COR-L47 (cell line): ENCODE results near the gene STK11.

Experiments used
- DNase-seq: peaks from one replicate; lab custom pipeline; 2025; lab: John Stamatoyannopoulos, UW

The STK11 gene

GRCh38 chr19:1262623-1263123 is 57.1 kb downstream of the STK11 start:
- DNase-seq: no peak

GRCh38 chr19:1263188-1263587 is 57.6 kb downstream of the STK11 start:
- DNase-seq: no peak

GRCh38 chr19:1264801-1265614 is 59.4 kb downstream of the STK11 start:
- no peak for DNase-seq

GRCh38 chr19:1265615-1266128 is 60.1 kb downstream of the STK11 start:
- DNase-seq: no peak

- DNase-seq: peak; percentile 92
These were observed 60.7 kb downstream of the STK11 start for GRCh38 chr19:1266129-1266915.

GRCh38 chr19:1266916-1267476 is 61.4 kb downstream of the STK11 start:
- peak; percentile 52 for DNase-seq

GRCh38 chr19:1267477-1268225 is 62.1 kb downstream of the STK11 start:
- DNase-seq: no peak

GRCh38 chr19:1268226-1269064 is 62.9 kb downstream of the STK11 start:
- no peak for DNase-seq

GRCh38 chr19:1269065-1269477 is 63.5 kb downstream of the STK11 start, which contains the start of gene CIRBP:
Gene CIRBP (plus strand): TSS chr19:1269332. CDS start chr19:1270934, 1,602 bp downstream.
- DNase-seq: peak; percentile 99

- DNase-seq: peak; percentile 80
These were observed 64.1 kb downstream of the STK11 start for GRCh38 chr19:1269478-1270212.

GRCh38 chr19:1270213-1270853 is 64.8 kb downstream of the STK11 start:
- no peak for DNase-seq

- no peak for DNase-seq
These were observed 65.4 kb downstream of the STK11 start for GRCh38 chr19:1270854-1271527.

GRCh38 chr19:1271528-1272422 is 66.2 kb downstream of the STK11 start:
- DNase-seq: no peak

GRCh38 chr19:1272423-1273262 is 67.1 kb downstream of the STK11 start:
- DNase-seq: no peak

GRCh38 chr19:1273263-1274041 is 67.9 kb downstream of the STK11 start:
- DNase-seq: no peak
